Esophagus muscularis mucosa (tissue), 4 donors: ENCODE measurements around the gene NRXN3. TPM values are rescaled to one million over a fixed set of nuclear protein-coding genes. Genes with fewer than 3 reads are reported as not detected.

Experiments used
- DNase-seq: peaks from one replicate; pipeline ENCODE4 v3.0.0-alpha.2; 2017; ENCODE audit errors: extremely low spot score
- H3K27ac ChIP-seq, 4 donors: fragments of 200-600 bp; sonication (generic); replicated peaks in 1 of 4; 1 replicate in 3 of 4; 2 replicates in 1 of 4; pipeline ENCODE4 v1.5.1; 2016 to 2019; ENCODE audit warnings: mild to moderate bottlenecking in 1 of 4
- H3K27me3 ChIP-seq, 4 donors: fragments of 200-600 bp; sonication (generic); one replicate each; pipeline versions ENCODE4 v1.5.1 to v1.6.0; 2016 to 2019
- H3K36me3 ChIP-seq, 4 donors: fragments of 200-600 bp; sonication (generic); one replicate each; pipeline ENCODE4 v1.5.1; 2016 to 2019
- H3K4me1 ChIP-seq, 4 donors: fragments of 200-600 bp; sonication (generic); one replicate each; pipeline ENCODE4 v1.5.1; 2016 to 2019
- H3K4me3 ChIP-seq, 4 donors: fragments of 200-600 bp; sonication (generic); 1 replicate in 2 of 4; 2 replicates in 2 of 4; pipeline ENCODE4 v1.5.1; 2016 to 2019; ENCODE audit warnings: mild to moderate bottlenecking in 4 of 4, moderate library complexity in 1 of 4
- H3K9me3 ChIP-seq, 4 donors: fragments of 200-600 bp; sonication (generic); 1 replicate in 3 of 4; 2 replicates in 1 of 4; pipeline ENCODE4 v1.5.1; 2016 to 2019
- EP300 ChIP-seq: sonication (generic); formaldehyde crosslinking; IDR thresholded peaks from one replicate; pipeline ENCODE4 v1.6.1; 2017; ENCODE audit warnings: antibody characterized with exemption
- POLR2A ChIP-seq: fragments of 450-650 bp; IDR thresholded peaks from one replicate; pipeline ENCODE4 v1.6.1; 2017; ENCODE audit warnings: antibody characterized with exemption, moderate library complexity, mild to moderate bottlenecking, low read depth
- POLR2AphosphoS5 ChIP-seq, 2 donors: sonication (generic); formaldehyde crosslinking; IDR thresholded peaks; one replicate each; pipeline ENCODE4 v1.6.1; 2017; ENCODE audit warnings: antibody characterized with exemption in 2 of 2
- WGBS: methylation state at CpG from one replicate; pipeline ENCODE4 v1.1.5; 2018; 5-methylcytosine and 5-hydroxymethylcytosine counted together
- intact Hi-C: fragments of 100-400 bp; cut with DNase I; formaldehyde crosslinking; loops from one replicate; pipeline ENCODE4 v1.15.1; 2023
- total RNA-seq, 4 donors: library from RNA; depleted of rRNA; stranded (reverse); fragments of >200 nt; gene quantifications; one replicate each; pipeline versions ENCODE4 v1.1.0 to v1.2.1, GENCODE V29; 2016
- TF ChIP-seq, protein P1 (sequence below), 3 experiments: fragments of 200-600 bp in 2 of 3; fragments of 450-650 bp in 1 of 3; sonication (generic) in 2 of 3; IDR thresholded peaks; one replicate each; pipeline ENCODE4 v1.5.1; 2017 to 2019; ENCODE audit warnings: antibody characterized with exemption in 3 of 3, mild to moderate bottlenecking in 2 of 3, moderate library complexity in 1 of 3

Gene NRXN3
- total RNA-seq, 4 donors from 2014 or later: 71.1 to 159 (median 122) TPM

DNA sequence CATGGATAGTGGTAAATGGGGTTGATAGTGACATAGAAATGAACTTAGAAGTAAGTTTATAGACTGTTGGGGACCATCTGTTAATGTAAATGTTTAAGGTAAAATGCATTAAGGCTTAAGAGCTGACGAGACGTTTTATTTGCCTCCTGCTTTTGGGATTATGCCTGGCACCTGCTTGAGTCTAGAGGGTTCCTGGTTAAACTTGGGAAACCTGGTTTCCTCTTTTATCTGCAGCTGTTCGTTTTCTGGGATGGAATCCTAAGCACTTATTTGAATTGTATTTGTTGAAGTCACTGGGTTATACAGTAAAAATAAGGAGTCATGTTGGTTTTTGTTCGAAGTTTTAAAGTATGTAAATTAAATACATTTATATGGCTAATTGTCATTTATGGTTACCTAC, 914.7 kb downstream of the NRXN3 start:
- H3K27ac ChIP-seq: no peak overlapping the region
- no peaks in the 10 kb centered on the region for H3K36me3 ChIP-seq
- no peaks in the 10 kb centered on the region for H3K27me3 ChIP-seq
- no peaks in the 10 kb centered on the region for H3K9me3 ChIP-seq
- TF ChIP-seq POLR2A (no peak), POLR2AphosphoS5 (IDR thresholded peaks at IDR 0.05) (no peak), EP300 (no peak)
- TF ChIP-seq, protein P1, sequence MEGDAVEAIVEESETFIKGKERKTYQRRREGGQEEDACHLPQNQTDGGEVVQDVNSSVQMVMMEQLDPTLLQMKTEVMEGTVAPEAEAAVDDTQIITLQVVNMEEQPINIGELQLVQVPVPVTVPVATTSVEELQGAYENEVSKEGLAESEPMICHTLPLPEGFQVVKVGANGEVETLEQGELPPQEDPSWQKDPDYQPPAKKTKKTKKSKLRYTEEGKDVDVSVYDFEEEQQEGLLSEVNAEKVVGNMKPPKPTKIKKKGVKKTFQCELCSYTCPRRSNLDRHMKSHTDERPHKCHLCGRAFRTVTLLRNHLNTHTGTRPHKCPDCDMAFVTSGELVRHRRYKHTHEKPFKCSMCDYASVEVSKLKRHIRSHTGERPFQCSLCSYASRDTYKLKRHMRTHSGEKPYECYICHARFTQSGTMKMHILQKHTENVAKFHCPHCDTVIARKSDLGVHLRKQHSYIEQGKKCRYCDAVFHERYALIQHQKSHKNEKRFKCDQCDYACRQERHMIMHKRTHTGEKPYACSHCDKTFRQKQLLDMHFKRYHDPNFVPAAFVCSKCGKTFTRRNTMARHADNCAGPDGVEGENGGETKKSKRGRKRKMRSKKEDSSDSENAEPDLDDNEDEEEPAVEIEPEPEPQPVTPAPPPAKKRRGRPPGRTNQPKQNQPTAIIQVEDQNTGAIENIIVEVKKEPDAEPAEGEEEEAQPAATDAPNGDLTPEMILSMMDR (IDR thresholded peaks at IDR 0.05): no peak
- no peak overlapping the region for H3K4me3 ChIP-seq
- no peak for DNase-seq
- intact Hi-C loops: no loop called here
- H3K4me1 ChIP-seq: peaks cover 0 to 39% (median 26%) of the 10 kb centered on the region in 4 donors
- WGBS: 67% methylated on average over 4 of the region's 4 CpGs

- no peak for TF ChIP-seq POLR2A
- TF ChIP-seq, protein P1 (IDR thresholded peaks at IDR 0.05): no peak
- TF ChIP-seq EP300: no peak
- no peak for TF ChIP-seq POLR2AphosphoS5 (IDR thresholded peaks at IDR 0.05)
- Histone ChIP-seq H3K36me3 (no peaks in the 10 kb centered on the region), H3K27ac (peak overlapping the region; percentile 71 to 81 (median 78)), H3K27me3 (no peaks in the 10 kb centered on the region), H3K4me3 (no peak overlapping the region), H3K9me3 (no peaks in the 10 kb centered on the region), H3K4me1 (peaks cover 0 to 56% (median 46%) of the 10 kb centered on the region in 4 donors)
- intact Hi-C loops: no loop called here
- no peak for DNase-seq
- 29% methylated on average over 3 of the region's 3 CpGs for WGBS
These were observed 919.4 kb downstream of the NRXN3 start for GRCh38 chr14:79089576-79089975.

GRCh38 chr14:79090641-79091180, 920.5 kb downstream of the NRXN3 start:
- Histone ChIP-seq H3K36me3 (no peaks in the 10 kb centered on the region), H3K27me3 (no peaks in the 10 kb centered on the region), H3K9me3 (no peaks in the 10 kb centered on the region), H3K4me3 (no peak overlapping the region), H3K27ac (peak overlapping the region; percentile 71 to 81 (median 78)), H3K4me1 (peaks cover 0 to 60% (median 46%) of the 10 kb centered on the region in 4 donors)
- TF ChIP-seq, protein P1 (IDR thresholded peaks at IDR 0.05): no peak
- TF ChIP-seq POLR2A: no peak
- peak in 1 of 2 donors; percentile 26 for TF ChIP-seq POLR2AphosphoS5 (IDR thresholded peaks at IDR 0.05)
- WGBS: 19% methylated on average over 2 of the region's 2 CpGs
- intact Hi-C loops: loop anchor here (5.0 kb wide), 1 partner anchor 182 kb away; no protein-coding TSS in a partner anchor
- no peak for DNase-seq

GRCh38 chr14:79091381-79091963, 921.3 kb downstream of the NRXN3 start:
- no peaks in the 10 kb centered on the region for H3K9me3 ChIP-seq
- H3K27me3 ChIP-seq: no peaks in the 10 kb centered on the region
- H3K27ac ChIP-seq: peak overlapping the region; percentile 71 to 81 (median 78)
- H3K4me1 ChIP-seq: peaks cover 0 to 60% (median 46%) of the 10 kb centered on the region in 4 donors
- H3K4me3 ChIP-seq: no peak overlapping the region
- no peaks in the 10 kb centered on the region for H3K36me3 ChIP-seq
- intact Hi-C loops: loop anchor here (5.0 kb wide), 1 partner anchor 181 kb away; no protein-coding TSS in a partner anchor
- 40% methylated on average over 4 of the region's 4 CpGs for WGBS
- no peak for DNase-seq
- TF ChIP-seq POLR2AphosphoS5 (IDR thresholded peaks at IDR 0.05) (peak in 1 of 2 donors; percentile 9), POLR2A (no peak), EP300 (no peak)
- TF ChIP-seq, protein P1 (IDR thresholded peaks at IDR 0.05): peak; percentile 34 to 42 (median 38)
